Thoracic aorta (tissue), 2 donors: ENCODE data around the gene OR1A1. TPM values are rescaled to one million over a fixed set of nuclear protein-coding genes. Genes with fewer than 3 reads are reported as not detected.
"Not testable (repeated sequence)": the region's sequence is repeated elsewhere in the genome, so short reads cannot be mapped to it uniquely, and the experiment has no call there.

Experiments used
- ATAC-seq: fragments of 150-250 bp; one replicate; pipeline ENCODE4 v1.8.0; 2017; ENCODE audit warnings: low read depth; ENCODE audit not compliant: insufficient number of reproducible peaks, low FRiP score
- DNase-seq: peaks from one replicate; pipeline ENCODE4 v3.0.0-alpha.2; 2020; ENCODE audit warnings: low spot score
- H3K27ac ChIP-seq, 2 donors: fragments of 200-600 bp; sonication (generic); 1 replicate in 1 of 2; 2 replicates in 1 of 2; pipeline ENCODE4 v1.5.1; 2016; ENCODE audit warnings: mild to moderate bottlenecking in 2 of 2, moderate library complexity in 2 of 2
- H3K27me3 ChIP-seq: fragments of 200-600 bp; sonication (generic); replicated peaks from 2 replicates; pipeline ENCODE4 v1.6.0; 2016; ENCODE audit warnings: mild to moderate bottlenecking; ENCODE audit not compliant: insufficient read depth
- H3K36me3 ChIP-seq: fragments of 200-600 bp; sonication (generic); one replicate; pipeline ENCODE4 v1.5.1; 2016
- H3K4me1 ChIP-seq, 2 donors: fragments of 200-600 bp; sonication (generic); 1 replicate in 1 of 2; 2 replicates in 1 of 2; pipeline versions ENCODE4 v1.5.1 to v1.6.0; 2016; ENCODE audit warnings: low read depth in 2 of 2, mild to moderate bottlenecking in 1 of 2; ENCODE audit not compliant: control insufficient read depth in 1 of 2
- H3K4me3 ChIP-seq: fragments of 200-600 bp; sonication (generic); 2 replicates; pipeline ENCODE4 v1.5.1; 2016; ENCODE audit warnings: mild to moderate bottlenecking
- H3K9me3 ChIP-seq: fragments of 200-600 bp; sonication (generic); 2 replicates; pipeline ENCODE4 v1.5.1; 2016
- CTCF ChIP-seq: fragments of 200-600 bp; sonication (generic); IDR thresholded peaks from one replicate; pipeline ENCODE4 v1.5.1; 2019; ENCODE audit warnings: antibody characterized with exemption
- total RNA-seq, 2 donors: library from RNA; depleted of rRNA; stranded (reverse); fragments of >200 nt; gene quantifications; one replicate each; pipeline versions ENCODE4 v1.1.0 to v1.2.3, GENCODE V29; 2016

The OR1A1 gene
- total RNA-seq, 2 donors from 2014 or later = not detected

GRCh38 chr17:3213001-3213400, 5.5 kb downstream of the OR1A1 start:
- TF ChIP-seq CTCF = no peak
- no peak for DNase-seq
- H3K9me3 ChIP-seq = no peaks in the 10 kb centered on the region
- ATAC-seq = no peak
- H3K27me3 ChIP-seq = no peaks in the 10 kb centered on the region
- no peak overlapping the region for H3K27ac ChIP-seq
- H3K4me3 ChIP-seq = no peak overlapping the region
- H3K4me1 ChIP-seq = no peaks in the 10 kb centered on the region
- H3K36me3 ChIP-seq = no peaks in the 10 kb centered on the region

- Histone ChIP-seq H3K27me3 (no peaks in the 10 kb centered on the region), H3K9me3 (no peaks in the 10 kb centered on the region), H3K4me1 (no peaks in the 10 kb centered on the region), H3K36me3 (no peaks in the 10 kb centered on the region), H3K4me3 (no peak overlapping the region), H3K27ac (no peak overlapping the region)
- TF ChIP-seq CTCF = no peak
- DNase-seq (no peak), ATAC-seq (no peak)
Observed at GRCh38 chr17:3213587-3213986, 6.1 kb downstream of the OR1A1 start.

GRCh38 chr17:3219978-3220377, 12.5 kb downstream of the OR1A1 start:
- H3K4me3 ChIP-seq, H3K4me1 ChIP-seq, H3K36me3 ChIP-seq, ATAC-seq, H3K9me3 ChIP-seq, H3K27me3 ChIP-seq, H3K27ac ChIP-seq, DNase-seq: not testable (repeated sequence)

GRCh38 chr17:3221850-3222249, 14.4 kb downstream of the OR1A1 start:
- no peaks in the 10 kb centered on the region for H3K4me1 ChIP-seq
- H3K36me3 ChIP-seq = no peaks in the 10 kb centered on the region
- TF ChIP-seq CTCF = no peak
- no peak for ATAC-seq
- H3K9me3 ChIP-seq = no peaks in the 10 kb centered on the region
- H3K4me3 ChIP-seq = no peak overlapping the region
- H3K27ac ChIP-seq = no peak overlapping the region
- no peak for DNase-seq
- H3K27me3 ChIP-seq = no peaks in the 10 kb centered on the region

- Histone ChIP-seq H3K4me3 (no peak overlapping the region), H3K36me3 (no peaks in the 10 kb centered on the region), H3K27ac (no peak overlapping the region), H3K4me1 (no peaks in the 10 kb centered on the region), H3K27me3 (no peaks in the 10 kb centered on the region), H3K9me3 (no peaks in the 10 kb centered on the region)
- DNase-seq (no peak), ATAC-seq (no peak)
- no peak for TF ChIP-seq CTCF
Observed at GRCh38 chr17:3222505-3222904, 15.0 kb downstream of the OR1A1 start.

GRCh38 chr17:3224721-3225352, 17.4 kb downstream of the OR1A1 start:
- not testable (repeated sequence) for H3K9me3 ChIP-seq, H3K36me3 ChIP-seq, DNase-seq, H3K4me3 ChIP-seq, H3K27ac ChIP-seq, ATAC-seq, H3K4me1 ChIP-seq, H3K27me3 ChIP-seq

- H3K27ac ChIP-seq, DNase-seq, H3K36me3 ChIP-seq, H3K9me3 ChIP-seq, H3K4me3 ChIP-seq, H3K27me3 ChIP-seq, ATAC-seq, H3K4me1 ChIP-seq: not testable (repeated sequence)
Observed at GRCh38 chr17:3232300-3232699, 24.8 kb downstream of the OR1A1 start.

- not testable (repeated sequence) for H3K4me3 ChIP-seq, H3K27ac ChIP-seq, DNase-seq, H3K36me3 ChIP-seq, ATAC-seq, H3K27me3 ChIP-seq, H3K4me1 ChIP-seq, H3K9me3 ChIP-seq
Observed at GRCh38 chr17:3238685-3239084, 31.2 kb downstream of the OR1A1 start.

GRCh38 chr17:3241044-3241443, 33.6 kb downstream of the OR1A1 start:
- H3K36me3 ChIP-seq, H3K4me1 ChIP-seq, H3K9me3 ChIP-seq, H3K27me3 ChIP-seq, ATAC-seq, H3K4me3 ChIP-seq, DNase-seq, H3K27ac ChIP-seq: not testable (repeated sequence)
